ENCODE results near the gene CA14. TPM values are rescaled to one million over a fixed set of nuclear protein-coding genes. Genes with fewer than 3 reads are reported as not detected.
A peak's percentile ranks its signal among the peaks of the same experiment; 100 is the strongest.
"Not testable (repeated sequence)": the region's sequence is repeated elsewhere in the genome, so short reads cannot be mapped to it uniquely, and the experiment has no call there.

Gene CA14
- total RNA-seq, 1 donor from 2014 or later = not detected

GRCh38 chr1:150225546-150225945 lies 32.0 kb upstream of the CA14 start:
- ChIA-PET CTCF (interaction anchor here (0.8 kb wide), 1 partner anchor 11 kb away, joined by 3 read pairs; no protein-coding TSS in a partner anchor), POLR2A (interaction anchor here (0.7 to 3.1 kb wide), 3 partner anchors 8 to 43 kb away, joined by 6 to 15 read pairs (median 8); partner anchors contain the start of gene APH1A)
- Mint-ChIP-seq H3K27ac (peak overlapping the region; percentile 79), H3K4me3 (peak overlapping the region; percentile 11), H3K27me3 (no peaks in the 10 kb centered on the region), H3K4me1 (peaks cover 22% of the 10 kb centered on the region), H3K9me3 (no peaks in the 10 kb centered on the region), H3K36me3 (ENCODE audit: low read depth) (peaks cover 71% of the 10 kb centered on the region)
- intact Hi-C loops (cut with micrococcal nuclease) = no loop called here
- no peak for DNase-seq
- TF ChIP-seq, protein P1, sequence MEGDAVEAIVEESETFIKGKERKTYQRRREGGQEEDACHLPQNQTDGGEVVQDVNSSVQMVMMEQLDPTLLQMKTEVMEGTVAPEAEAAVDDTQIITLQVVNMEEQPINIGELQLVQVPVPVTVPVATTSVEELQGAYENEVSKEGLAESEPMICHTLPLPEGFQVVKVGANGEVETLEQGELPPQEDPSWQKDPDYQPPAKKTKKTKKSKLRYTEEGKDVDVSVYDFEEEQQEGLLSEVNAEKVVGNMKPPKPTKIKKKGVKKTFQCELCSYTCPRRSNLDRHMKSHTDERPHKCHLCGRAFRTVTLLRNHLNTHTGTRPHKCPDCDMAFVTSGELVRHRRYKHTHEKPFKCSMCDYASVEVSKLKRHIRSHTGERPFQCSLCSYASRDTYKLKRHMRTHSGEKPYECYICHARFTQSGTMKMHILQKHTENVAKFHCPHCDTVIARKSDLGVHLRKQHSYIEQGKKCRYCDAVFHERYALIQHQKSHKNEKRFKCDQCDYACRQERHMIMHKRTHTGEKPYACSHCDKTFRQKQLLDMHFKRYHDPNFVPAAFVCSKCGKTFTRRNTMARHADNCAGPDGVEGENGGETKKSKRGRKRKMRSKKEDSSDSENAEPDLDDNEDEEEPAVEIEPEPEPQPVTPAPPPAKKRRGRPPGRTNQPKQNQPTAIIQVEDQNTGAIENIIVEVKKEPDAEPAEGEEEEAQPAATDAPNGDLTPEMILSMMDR (IDR thresholded peaks at IDR 0.05) = no peak
- ATAC-seq (ENCODE audit: low read depth) = peak; percentile 57

DNA sequence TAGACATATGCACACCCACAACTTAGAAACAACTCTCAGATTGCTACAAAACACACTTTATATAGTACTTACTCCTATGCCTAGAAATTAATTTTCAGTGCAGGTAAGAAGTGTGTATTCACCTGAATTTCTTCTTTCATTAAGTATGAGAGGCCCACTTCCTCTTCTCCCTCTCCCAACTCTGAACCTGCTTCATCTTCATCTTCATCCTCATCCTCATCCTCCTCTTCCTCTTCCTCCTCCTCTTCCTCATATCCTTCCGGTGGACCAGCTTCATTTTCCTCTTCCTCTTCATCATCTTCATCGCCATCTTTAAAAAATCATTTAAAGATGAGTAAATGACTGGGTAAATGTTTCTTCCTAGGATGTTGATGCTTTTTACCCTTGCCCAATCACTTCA lies 31.1 kb upstream of the CA14 start:
- H3K4me1 Mint-ChIP-seq = peaks cover 22% of the 10 kb centered on the region
- ChIA-PET CTCF (no interaction called here), POLR2A (interaction anchor here (0.7 to 3.1 kb wide), 3 partner anchors 7 to 112 kb away, joined by 6 to 15 read pairs (median 8); partner anchors contain the start of gene APH1A)
- no peak for DNase-seq
- peak overlapping the region; percentile 79 for H3K27ac Mint-ChIP-seq
- ATAC-seq (ENCODE audit: low read depth) = no peak
- peaks cover 73% of the 10 kb centered on the region for H3K36me3 Mint-ChIP-seq (ENCODE audit: low read depth)
- TF ChIP-seq, protein P1 (IDR thresholded peaks at IDR 0.05) = no peak
- no peaks in the 10 kb centered on the region for H3K27me3 Mint-ChIP-seq
- H3K9me3 Mint-ChIP-seq = no peaks in the 10 kb centered on the region
- H3K4me3 Mint-ChIP-seq = no peak overlapping the region
- intact Hi-C loops (cut with micrococcal nuclease) = no loop called here

GRCh38 chr1:150227228-150227627 lies 30.3 kb upstream of the CA14 start:
- H3K27ac Mint-ChIP-seq = no peak overlapping the region
- TF ChIP-seq, protein P1 (IDR thresholded peaks at IDR 0.05) = no peak
- no peaks in the 10 kb centered on the region for H3K27me3 Mint-ChIP-seq
- peaks cover 22% of the 10 kb centered on the region for H3K4me1 Mint-ChIP-seq
- peaks cover 70% of the 10 kb centered on the region for H3K36me3 Mint-ChIP-seq (ENCODE audit: low read depth)
- intact Hi-C loops (cut with micrococcal nuclease) = no loop called here
- no peak overlapping the region for H3K4me3 Mint-ChIP-seq
- POLR2A ChIA-PET = no interaction called here
- H3K9me3 Mint-ChIP-seq = no peaks in the 10 kb centered on the region
- ATAC-seq (ENCODE audit: low read depth) = no peak
- CTCF ChIA-PET = no interaction called here
- DNase-seq = no peak

- ATAC-seq (ENCODE audit: low read depth); H3K9me3 Mint-ChIP-seq; H3K27me3 Mint-ChIP-seq; DNase-seq; intact Hi-C loops (cut with micrococcal nuclease); CTCF ChIA-PET; H3K27ac Mint-ChIP-seq; H3K4me3 Mint-ChIP-seq: not testable (repeated sequence)
- POLR2A ChIA-PET = interaction anchor here (0.6 kb wide), 1 partner anchor 290 kb away, joined by 6 read pairs; no protein-coding TSS in a partner anchor
- Mint-ChIP-seq H3K36me3 (ENCODE audit: low read depth) (peaks cover 65% of the 10 kb centered on the region), H3K4me1 (peaks cover 29% of the 10 kb centered on the region)
Observed at GRCh38 chr1:150228246-150228645, 29.3 kb upstream of the CA14 start.

- not testable (repeated sequence) for H3K27ac Mint-ChIP-seq
Observed at GRCh38 chr1:150232921-150233320, 24.7 kb upstream of the CA14 start.

More at GRCh38 chr1:150232921-150233320, 24.7 kb upstream of the CA14 start:
- H3K4me3 Mint-ChIP-seq; DNase-seq; ATAC-seq (ENCODE audit: low read depth); H3K27me3 Mint-ChIP-seq; H3K9me3 Mint-ChIP-seq: not testable (repeated sequence)
- H3K36me3 Mint-ChIP-seq (ENCODE audit: low read depth) = peaks cover 30% of the 10 kb centered on the region
- H3K4me1 Mint-ChIP-seq = peaks cover 24% of the 10 kb centered on the region
- CTCF ChIA-PET = interaction anchor here (1.5 kb wide), 1 partner anchor 48 kb away, joined by 3 read pairs; no protein-coding TSS in a partner anchor
- intact Hi-C loops (cut with micrococcal nuclease) = loop anchor here (10.0 kb wide), 1 partner anchor 742 kb away; the partner anchor contains the start of gene CERS2
- POLR2A ChIA-PET = interaction anchor here (0.6 to 2.7 kb wide), 12 partner anchors 8 to 410 kb away, joined by 7 to 28 read pairs (median 12); partner anchors contain the start of genes APH1A, PLEKHO1 and RPRD2

Data from activated B cell treated with CpG ODN at 0.5 μM for 24 hours (primary cell).